RWPE2 (cell line): Measurements from ENCODE around the gene MFAP2.
A peak's percentile ranks its signal among the peaks of the same experiment; 100 is the strongest.

Experiments used
- ATAC-seq: fragments of 200-7000 bp; cut with Tn5 transposase; 3 replicates; pipeline ENCODE4 v1.9.1; 2021; ENCODE audit warnings: low read depth
- DNase-seq: peaks from one replicate; pipeline ENCODE4 v3.0.0-alpha.2; 2020; ENCODE audit warnings: low spot score
- H3K27ac ChIP-seq: fragments of 450-650 bp; 2 replicates; pipeline ENCODE4 v1.5.1; 2017; ENCODE audit warnings: mild to moderate bottlenecking; ENCODE audit not compliant: poor library complexity, severe bottlenecking
- H3K27me3 ChIP-seq: fragments of 250-450 bp; sonication (Bioruptor Pico); 2 replicates; pipeline ENCODE4 v1.5.1; 2021; ENCODE audit warnings: mild to moderate bottlenecking, moderate library complexity; ENCODE audit not compliant: insufficient read depth, poor library complexity, severe bottlenecking
- H3K36me3 ChIP-seq: fragments of 250-450 bp; sonication (Bioruptor Pico); 2 replicates; pipeline ENCODE4 v1.5.1; 2020; ENCODE audit warnings: low read depth, mild to moderate bottlenecking, moderate library complexity
- H3K4me1 ChIP-seq: fragments of 250-450 bp; sonication (Bioruptor Pico); 2 replicates; pipeline ENCODE4 v1.5.1; 2021; ENCODE audit warnings: mild to moderate bottlenecking, moderate library complexity; ENCODE audit not compliant: insufficient read depth, poor library complexity, severe bottlenecking
- H3K4me3 ChIP-seq: fragments of 250-450 bp; sonication (Bioruptor Pico); 2 replicates; pipeline ENCODE4 v1.5.1; 2021; ENCODE audit warnings: mild to moderate bottlenecking, moderate library complexity; ENCODE audit not compliant: severe bottlenecking
- H3K9me3 ChIP-seq: fragments of 250-450 bp; sonication (Bioruptor Pico); 2 replicates; pipeline ENCODE4 v1.5.1; 2021; ENCODE audit warnings: mild to moderate bottlenecking, moderate library complexity; ENCODE audit not compliant: severe bottlenecking
- TF ChIP-seq, protein P1 (sequence below): fragments of 450-650 bp; IDR thresholded peaks from one replicate; pipeline ENCODE4 v1.5.1; 2017; ENCODE audit warnings: mild to moderate bottlenecking, moderate library complexity; ENCODE audit not compliant: poor library complexity, severe bottlenecking

The MFAP2 gene

DNA sequence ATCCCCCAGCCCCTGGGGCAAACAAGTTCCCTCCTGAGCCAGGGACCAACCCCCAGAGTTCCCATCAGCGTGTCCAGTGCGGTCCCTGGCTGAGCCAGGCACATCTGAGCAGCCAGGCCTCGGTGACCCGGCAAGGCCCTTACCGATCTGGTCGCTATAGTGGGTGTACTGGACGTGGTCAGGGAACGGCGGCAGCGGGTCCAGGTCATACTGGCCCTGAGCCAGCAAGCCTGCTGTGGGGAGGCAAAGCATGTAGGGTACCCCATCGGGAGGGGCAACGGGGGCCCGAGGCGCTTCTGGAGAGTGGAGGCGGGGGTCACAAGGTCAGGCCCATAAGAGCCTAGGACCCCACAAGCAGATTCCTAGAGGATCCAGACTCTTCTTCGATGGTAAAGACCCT is 3.5 kb downstream of the MFAP2 start:
- Histone ChIP-seq H3K9me3 (no peaks in the 10 kb centered on the region), H3K4me3 (no peak overlapping the region), H3K27me3 (no peaks in the 10 kb centered on the region), H3K36me3 (no peaks in the 10 kb centered on the region), H3K4me1 (peaks cover 10% of the 10 kb centered on the region), H3K27ac (no peak overlapping the region)
- TF ChIP-seq, protein P1, sequence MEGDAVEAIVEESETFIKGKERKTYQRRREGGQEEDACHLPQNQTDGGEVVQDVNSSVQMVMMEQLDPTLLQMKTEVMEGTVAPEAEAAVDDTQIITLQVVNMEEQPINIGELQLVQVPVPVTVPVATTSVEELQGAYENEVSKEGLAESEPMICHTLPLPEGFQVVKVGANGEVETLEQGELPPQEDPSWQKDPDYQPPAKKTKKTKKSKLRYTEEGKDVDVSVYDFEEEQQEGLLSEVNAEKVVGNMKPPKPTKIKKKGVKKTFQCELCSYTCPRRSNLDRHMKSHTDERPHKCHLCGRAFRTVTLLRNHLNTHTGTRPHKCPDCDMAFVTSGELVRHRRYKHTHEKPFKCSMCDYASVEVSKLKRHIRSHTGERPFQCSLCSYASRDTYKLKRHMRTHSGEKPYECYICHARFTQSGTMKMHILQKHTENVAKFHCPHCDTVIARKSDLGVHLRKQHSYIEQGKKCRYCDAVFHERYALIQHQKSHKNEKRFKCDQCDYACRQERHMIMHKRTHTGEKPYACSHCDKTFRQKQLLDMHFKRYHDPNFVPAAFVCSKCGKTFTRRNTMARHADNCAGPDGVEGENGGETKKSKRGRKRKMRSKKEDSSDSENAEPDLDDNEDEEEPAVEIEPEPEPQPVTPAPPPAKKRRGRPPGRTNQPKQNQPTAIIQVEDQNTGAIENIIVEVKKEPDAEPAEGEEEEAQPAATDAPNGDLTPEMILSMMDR, result no peak
- DNase-seq, result peak; percentile 49
- ATAC-seq, result no peak

DNA sequence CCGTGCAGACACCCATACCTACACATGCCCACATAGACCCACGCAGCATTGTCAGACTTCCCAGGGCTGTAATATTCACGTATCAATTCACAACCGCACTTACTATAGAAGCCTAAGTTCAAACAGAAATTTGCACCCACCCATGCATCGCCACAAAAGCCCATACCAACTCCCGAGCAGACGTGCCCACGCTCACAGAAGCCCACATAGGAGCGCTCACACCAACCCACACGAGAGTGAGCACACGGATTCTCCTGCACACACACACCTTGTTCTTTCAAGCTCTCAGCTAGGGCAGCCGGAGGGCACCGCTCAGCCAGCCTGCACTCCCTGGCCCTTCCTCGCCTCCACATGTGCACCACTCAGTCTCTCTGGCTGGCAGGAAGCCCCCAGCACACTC is 4.6 kb downstream of the MFAP2 start:
- DNase-seq (no peak), ATAC-seq (no peak)
- Histone ChIP-seq H3K27ac (no peak overlapping the region), H3K9me3 (no peaks in the 10 kb centered on the region), H3K4me1 (peaks cover under 1% of the 10 kb centered on the region), H3K4me3 (no peak overlapping the region), H3K36me3 (no peaks in the 10 kb centered on the region), H3K27me3 (no peaks in the 10 kb centered on the region)
- TF ChIP-seq, protein P1, result no peak

DNA sequence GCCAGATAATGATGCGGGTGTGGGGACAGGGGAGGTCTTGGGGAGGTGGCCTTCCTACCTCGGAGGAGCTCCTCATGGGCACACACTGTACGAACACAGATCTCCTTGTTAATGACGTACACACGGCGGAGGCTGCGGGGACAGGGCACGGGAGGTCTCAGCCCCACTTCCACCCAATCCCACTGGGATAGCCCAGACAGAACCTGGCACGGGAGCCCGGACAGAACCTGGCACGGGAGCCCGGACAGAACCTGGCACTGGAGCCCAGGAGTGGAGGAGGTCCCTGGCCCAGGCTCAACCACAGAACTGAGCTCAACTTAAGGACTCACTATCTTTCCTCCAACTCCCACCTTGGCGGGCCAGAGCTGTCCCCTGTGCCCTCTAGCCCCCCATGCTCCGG is 5.2 kb downstream of the MFAP2 start:
- H3K27me3 ChIP-seq, result no peaks in the 10 kb centered on the region
- TF ChIP-seq, protein P1, result no peak
- H3K4me3 ChIP-seq, result no peak overlapping the region
- DNase-seq, result no peak
- no peaks in the 10 kb centered on the region for H3K4me1 ChIP-seq
- no peak overlapping the region for H3K27ac ChIP-seq
- ATAC-seq, result no peak
- no peaks in the 10 kb centered on the region for H3K36me3 ChIP-seq
- no peaks in the 10 kb centered on the region for H3K9me3 ChIP-seq

DNA sequence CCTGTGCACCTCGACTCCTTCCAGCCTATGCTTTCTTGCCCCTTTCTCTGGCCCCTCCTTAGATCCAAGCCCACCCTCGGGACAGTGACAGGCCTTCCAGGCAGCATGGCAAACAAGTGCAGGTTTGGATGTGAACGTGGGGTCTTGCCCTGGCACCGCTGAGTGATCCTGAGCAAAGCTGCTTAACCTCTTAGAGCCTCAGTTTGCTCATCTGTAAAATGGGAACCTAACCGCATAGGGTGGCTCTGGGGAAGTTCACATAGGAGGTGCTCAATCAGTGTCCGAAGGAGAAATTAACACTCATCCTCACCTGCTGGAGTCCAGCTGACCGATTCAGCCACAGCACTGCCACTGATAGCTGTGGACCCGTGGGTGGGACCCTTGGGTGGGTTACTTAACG is 7.2 kb downstream of the MFAP2 start:
- ATAC-seq (no peak), DNase-seq (no peak)
- TF ChIP-seq, protein P1, result no peak
- no peaks in the 10 kb centered on the region for H3K36me3 ChIP-seq
- no peak overlapping the region for H3K27ac ChIP-seq
- no peaks in the 10 kb centered on the region for H3K4me1 ChIP-seq
- no peaks in the 10 kb centered on the region for H3K9me3 ChIP-seq
- no peak overlapping the region for H3K4me3 ChIP-seq
- H3K27me3 ChIP-seq, result no peaks in the 10 kb centered on the region

GRCh38 chr1:16972189-16972895 is 8.1 kb downstream of the MFAP2 start:
- H3K36me3 ChIP-seq, result no peaks in the 10 kb centered on the region
- H3K4me1 ChIP-seq, result no peaks in the 10 kb centered on the region

More at GRCh38 chr1:16972189-16972895, 8.1 kb downstream of the MFAP2 start:
- Histone ChIP-seq H3K4me3 (no peak overlapping the region), H3K27ac (no peak overlapping the region), H3K27me3 (no peaks in the 10 kb centered on the region), H3K9me3 (no peaks in the 10 kb centered on the region)
- ATAC-seq (0 out of 3 replicates have a peak, but pooled peaks have one; percentile 2), DNase-seq (no peak)
- TF ChIP-seq, protein P1, result no peak
